Measurements from ENCODE around the gene ULK1.
"Not testable (repeated sequence)": the region's sequence is repeated elsewhere in the genome, so short reads cannot be mapped to it uniquely, and the experiment has no call there.

Gene ULK1

GRCh38 chr12:131863711-131864396 is 30.6 kb upstream of the ULK1 start:
- Histone ChIP-seq H3K27me3 (ENCODE audit: control insufficient read depth, insufficient read depth, low read length) (no peaks in the 10 kb centered on the region), H3K9ac (ENCODE audit: low read length) (no peak overlapping the region), H3K9me3 (ENCODE audit: control insufficient read depth, low read depth, low read length) (no peaks in the 10 kb centered on the region), H3K4me3 (ENCODE audit: low read length) (no peak overlapping the region), H3K4me1 (ENCODE audit: control insufficient read depth, low read depth, low read length) (peaks cover 6% of the 10 kb centered on the region), H3K36me3 (ENCODE audit: control insufficient read depth, low read depth, low read length) (no peaks in the 10 kb centered on the region), H3K27ac (ENCODE audit: low read length) (no peak overlapping the region)

GRCh38 chr12:131864469-131864868 is 30.0 kb upstream of the ULK1 start:
- Histone ChIP-seq H3K27ac (ENCODE audit: low read length) (no peak overlapping the region), H3K4me1 (ENCODE audit: control insufficient read depth, low read depth, low read length) (peaks cover 6% of the 10 kb centered on the region), H3K9me3 (ENCODE audit: control insufficient read depth, low read depth, low read length) (no peaks in the 10 kb centered on the region), H3K27me3 (ENCODE audit: control insufficient read depth, insufficient read depth, low read length) (no peaks in the 10 kb centered on the region), H3K9ac (ENCODE audit: low read length) (no peak overlapping the region), H3K4me3 (ENCODE audit: low read length) (no peak overlapping the region), H3K36me3 (ENCODE audit: control insufficient read depth, low read depth, low read length) (no peaks in the 10 kb centered on the region)

DNA sequence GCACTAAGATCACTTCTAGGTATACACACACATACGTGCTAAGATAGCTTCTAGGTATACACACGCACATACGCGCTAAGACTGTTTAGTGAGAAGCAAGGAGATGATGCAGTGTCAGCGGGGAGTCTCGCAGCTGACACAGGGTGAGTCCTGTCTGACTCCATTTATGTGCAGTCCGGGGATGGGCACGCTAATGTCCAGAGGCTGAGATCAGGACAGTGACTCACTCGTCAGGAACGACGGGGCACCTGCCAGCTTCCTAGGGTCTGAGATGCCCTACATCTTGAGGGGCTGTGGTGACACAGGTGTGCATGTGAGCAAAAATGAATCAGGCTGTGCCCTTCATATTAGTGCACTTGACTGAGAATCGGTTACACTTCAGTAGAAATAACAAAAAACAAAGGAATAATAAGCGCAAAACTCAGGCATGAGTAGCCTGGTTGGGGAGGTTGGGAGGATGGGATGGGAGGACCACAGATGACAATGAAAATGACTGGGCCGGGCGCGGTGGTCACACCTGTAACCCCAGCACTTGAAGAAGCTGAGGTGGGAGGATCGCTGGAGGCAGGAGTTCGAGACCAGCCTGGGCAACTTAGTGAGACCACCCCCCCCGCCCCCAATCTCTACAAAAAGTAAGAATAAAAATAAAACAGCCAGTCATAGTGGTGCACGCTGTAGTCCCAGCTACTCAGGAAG is 29.1 kb upstream of the ULK1 start:
- H3K36me3 ChIP-seq (ENCODE audit: control insufficient read depth, low read depth, low read length): no peaks in the 10 kb centered on the region
- no peak overlapping the region for H3K9ac ChIP-seq (ENCODE audit: low read length)
- peaks cover 6% of the 10 kb centered on the region for H3K4me1 ChIP-seq (ENCODE audit: control insufficient read depth, low read depth, low read length)
- H3K9me3 ChIP-seq (ENCODE audit: control insufficient read depth, low read depth, low read length): no peaks in the 10 kb centered on the region
- H3K27me3 ChIP-seq (ENCODE audit: control insufficient read depth, insufficient read depth, low read length): no peaks in the 10 kb centered on the region
- H3K4me3 ChIP-seq (ENCODE audit: low read length): no peak overlapping the region
- no peak overlapping the region for H3K27ac ChIP-seq (ENCODE audit: low read length)

- no peaks in the 10 kb centered on the region for H3K9me3 ChIP-seq (ENCODE audit: control insufficient read depth, low read depth, low read length)
- H3K36me3 ChIP-seq (ENCODE audit: control insufficient read depth, low read depth, low read length): no peaks in the 10 kb centered on the region
- H3K4me3 ChIP-seq (ENCODE audit: low read length): no peak overlapping the region
- H3K4me1 ChIP-seq (ENCODE audit: control insufficient read depth, low read depth, low read length): peaks cover 3% of the 10 kb centered on the region
- H3K9ac ChIP-seq (ENCODE audit: low read length): no peak overlapping the region
- no peaks in the 10 kb centered on the region for H3K27me3 ChIP-seq (ENCODE audit: control insufficient read depth, insufficient read depth, low read length)
- H3K27ac ChIP-seq (ENCODE audit: low read length): no peak overlapping the region
Measured at GRCh38 chr12:131867471-131867870, 27.0 kb upstream of the ULK1 start.

- H3K9me3 ChIP-seq (ENCODE audit: control insufficient read depth, low read depth, low read length): no peaks in the 10 kb centered on the region
- no peak overlapping the region for H3K27ac ChIP-seq (ENCODE audit: low read length)
- H3K4me3 ChIP-seq (ENCODE audit: low read length): no peak overlapping the region
- H3K9ac ChIP-seq (ENCODE audit: low read length): no peak overlapping the region
- no peaks in the 10 kb centered on the region for H3K27me3 ChIP-seq (ENCODE audit: control insufficient read depth, insufficient read depth, low read length)
- no peaks in the 10 kb centered on the region for H3K36me3 ChIP-seq (ENCODE audit: control insufficient read depth, low read depth, low read length)
- no peaks in the 10 kb centered on the region for H3K4me1 ChIP-seq (ENCODE audit: control insufficient read depth, low read depth, low read length)
Measured at GRCh38 chr12:131867891-131868675, 26.3 kb upstream of the ULK1 start.

GRCh38 chr12:131869871-131870418 is 24.5 kb upstream of the ULK1 start:
- no peaks in the 10 kb centered on the region for H3K27me3 ChIP-seq (ENCODE audit: control insufficient read depth, insufficient read depth, low read length)
- no peak overlapping the region for H3K4me3 ChIP-seq (ENCODE audit: low read length)
- H3K27ac ChIP-seq (ENCODE audit: low read length): no peak overlapping the region
- H3K4me1 ChIP-seq (ENCODE audit: control insufficient read depth, low read depth, low read length): no peaks in the 10 kb centered on the region
- H3K36me3 ChIP-seq (ENCODE audit: control insufficient read depth, low read depth, low read length): no peaks in the 10 kb centered on the region
- no peak overlapping the region for H3K9ac ChIP-seq (ENCODE audit: low read length)
- H3K9me3 ChIP-seq (ENCODE audit: control insufficient read depth, low read depth, low read length): no peaks in the 10 kb centered on the region

DNA sequence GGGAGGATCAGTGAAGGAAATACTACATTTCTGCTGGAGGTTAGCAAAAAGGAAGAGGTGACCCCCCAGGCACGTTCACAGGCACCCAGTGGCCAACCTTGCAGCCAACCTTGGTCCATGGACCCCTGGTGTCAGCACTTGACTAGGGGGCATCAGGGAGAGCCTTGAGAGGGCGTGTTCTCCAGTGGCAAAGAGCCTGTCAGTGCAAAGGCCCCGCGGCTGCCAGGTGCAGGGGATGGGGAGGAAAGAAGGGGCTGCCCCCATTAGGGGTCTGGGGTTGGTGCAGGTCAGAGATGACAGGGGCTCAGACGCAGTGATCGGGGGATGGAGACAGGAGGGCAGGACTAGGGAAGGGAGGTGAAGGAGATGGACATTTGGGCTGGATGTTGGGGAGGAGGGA is 22.7 kb upstream of the ULK1 start:
- H3K27ac ChIP-seq (ENCODE audit: low read length): no peak overlapping the region
- no peaks in the 10 kb centered on the region for H3K27me3 ChIP-seq (ENCODE audit: control insufficient read depth, insufficient read depth, low read length)
- H3K9ac ChIP-seq (ENCODE audit: low read length): no peak overlapping the region
- no peaks in the 10 kb centered on the region for H3K36me3 ChIP-seq (ENCODE audit: control insufficient read depth, low read depth, low read length)
- no peaks in the 10 kb centered on the region for H3K4me1 ChIP-seq (ENCODE audit: control insufficient read depth, low read depth, low read length)
- no peak overlapping the region for H3K4me3 ChIP-seq (ENCODE audit: low read length)
- H3K9me3 ChIP-seq (ENCODE audit: control insufficient read depth, low read depth, low read length): no peaks in the 10 kb centered on the region

DNA sequence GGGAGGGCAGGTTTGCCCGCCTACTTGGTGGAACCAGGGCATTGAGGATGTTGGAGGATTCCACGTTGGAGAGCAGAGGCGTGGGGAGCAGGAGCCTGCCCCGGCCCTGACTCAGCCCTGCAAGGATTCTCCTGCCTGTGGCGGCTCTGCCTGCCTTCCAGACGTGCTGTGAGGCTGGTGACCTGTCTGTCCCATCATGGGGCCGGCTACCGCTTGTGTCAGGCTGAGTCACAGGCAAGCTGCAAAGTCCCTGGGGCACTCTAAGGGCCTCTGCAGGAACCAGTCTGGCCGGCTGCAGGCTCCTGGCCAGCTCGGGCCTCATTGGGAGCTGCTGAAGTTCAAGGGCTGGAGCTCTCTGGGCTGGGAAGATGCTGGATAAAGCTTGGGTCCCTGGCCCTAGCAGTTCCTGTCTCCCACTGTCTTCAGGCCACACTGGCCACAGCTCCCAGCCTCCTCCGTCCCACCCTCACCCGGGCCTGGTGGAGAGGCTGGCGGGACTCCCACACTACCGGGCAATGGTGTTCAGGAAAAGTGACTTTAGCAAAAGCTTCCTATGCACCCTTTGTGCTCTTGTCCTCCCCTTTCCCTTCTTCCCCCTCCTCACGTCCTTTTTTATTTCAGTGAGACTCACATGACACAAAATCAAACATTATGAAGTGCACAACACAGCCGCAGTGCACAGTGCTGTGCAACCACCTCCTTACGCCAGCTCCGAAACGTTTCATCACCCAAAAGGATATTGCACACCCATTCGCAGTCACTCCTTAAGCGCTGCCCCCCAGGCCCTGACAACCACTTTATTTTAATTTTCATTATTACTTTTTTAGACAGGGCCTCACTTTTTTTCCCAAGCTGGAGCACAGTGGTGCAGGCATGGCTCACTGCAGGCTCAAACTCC is 22.0 kb upstream of the ULK1 start:
- no peak overlapping the region for H3K9ac ChIP-seq (ENCODE audit: low read length)

DNA sequence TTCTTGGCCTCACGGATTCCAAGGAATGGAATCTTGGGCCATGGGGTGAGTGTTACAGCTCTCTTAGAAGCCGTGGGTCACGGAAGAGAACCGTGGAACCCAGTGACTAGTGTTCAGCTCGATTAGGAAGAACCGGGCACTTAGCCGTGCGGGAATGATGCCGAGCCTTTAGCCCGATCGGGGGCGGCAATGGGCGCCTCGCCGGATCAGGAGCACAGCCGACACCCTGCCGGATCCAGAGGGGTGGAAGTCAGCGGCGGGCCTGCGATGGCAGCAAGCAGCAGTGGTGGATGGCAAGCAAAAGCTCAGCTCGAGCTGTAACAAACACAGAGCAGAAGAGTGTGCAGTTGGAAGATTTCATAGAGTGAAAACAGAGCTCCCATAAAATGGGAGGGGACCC is 21.1 kb upstream of the ULK1 start:
- H3K9ac ChIP-seq (ENCODE audit: low read length): no peak overlapping the region
- no peaks in the 10 kb centered on the region for H3K9me3 ChIP-seq (ENCODE audit: control insufficient read depth, low read depth, low read length)
- H3K27ac ChIP-seq (ENCODE audit: low read length): no peak overlapping the region
- no peaks in the 10 kb centered on the region for H3K36me3 ChIP-seq (ENCODE audit: control insufficient read depth, low read depth, low read length)
- H3K27me3 ChIP-seq (ENCODE audit: control insufficient read depth, insufficient read depth, low read length): no peaks in the 10 kb centered on the region
- H3K4me1 ChIP-seq (ENCODE audit: control insufficient read depth, low read depth, low read length): peaks cover 4% of the 10 kb centered on the region
- H3K4me3 ChIP-seq (ENCODE audit: low read length): no peak overlapping the region

More for the DNA sequence above, 22.0 kb upstream of the ULK1 start:
- Histone ChIP-seq H3K36me3 (ENCODE audit: control insufficient read depth, low read depth, low read length) (no peaks in the 10 kb centered on the region), H3K9me3 (ENCODE audit: control insufficient read depth, low read depth, low read length) (no peaks in the 10 kb centered on the region), H3K4me1 (ENCODE audit: control insufficient read depth, low read depth, low read length) (no peaks in the 10 kb centered on the region), H3K4me3 (ENCODE audit: low read length) (no peak overlapping the region), H3K27me3 (ENCODE audit: control insufficient read depth, insufficient read depth, low read length) (no peaks in the 10 kb centered on the region), H3K27ac (ENCODE audit: low read length) (no peak overlapping the region)

- H3K4me1 ChIP-seq (ENCODE audit: control insufficient read depth, low read depth, low read length): peaks cover 12% of the 10 kb centered on the region
- not testable (repeated sequence) for H3K4me3 ChIP-seq (ENCODE audit: low read length); H3K9me3 ChIP-seq (ENCODE audit: control insufficient read depth, low read depth, low read length); H3K27ac ChIP-seq (ENCODE audit: low read length); H3K36me3 ChIP-seq (ENCODE audit: control insufficient read depth, low read depth, low read length); H3K9ac ChIP-seq (ENCODE audit: low read length); H3K27me3 ChIP-seq (ENCODE audit: control insufficient read depth, insufficient read depth, low read length)
Measured at GRCh38 chr12:131874972-131875371, 19.4 kb upstream of the ULK1 start.

GRCh38 chr12:131877216-131877615 is 17.2 kb upstream of the ULK1 start:
- H3K4me3 ChIP-seq (ENCODE audit: low read length); H3K27me3 ChIP-seq (ENCODE audit: control insufficient read depth, insufficient read depth, low read length); H3K36me3 ChIP-seq (ENCODE audit: control insufficient read depth, low read depth, low read length); H3K9ac ChIP-seq (ENCODE audit: low read length); H3K9me3 ChIP-seq (ENCODE audit: control insufficient read depth, low read depth, low read length); H3K27ac ChIP-seq (ENCODE audit: low read length): not testable (repeated sequence)
- H3K4me1 ChIP-seq (ENCODE audit: control insufficient read depth, low read depth, low read length): peaks cover 12% of the 10 kb centered on the region
